ENCODE measurements around the gene CBX8. TPM values are rescaled to one million over a fixed set of nuclear protein-coding genes. Genes with fewer than 3 reads are reported as not detected.

Gene CBX8
- total and polyA plus RNA-seq, 12 donors, result 2.2 to 9.3 (median 5.4) TPM

GRCh38 chr17:79826841-79827578, 30.1 kb upstream of the CBX8 start:
- ATAC-seq (no peak), DNase-seq (no peak)
- Histone ChIP-seq H3K4me3 (no peak overlapping the region), H3K9me3 (no peaks in the 10 kb centered on the region), H3K27me3 (no peaks in the 10 kb centered on the region), H3K36me3 (no peaks in the 10 kb centered on the region), H3K4me1 (peaks cover 1 to 50% (median 26%) of the 10 kb centered on the region in 9 donors), H3K27ac (no peak overlapping the region)
- no peak for TF ChIP-seq CTCF (IDR thresholded peaks at IDR 0.05)
- intact Hi-C loops (cut with DNase I), result no loop called here
- 84% methylated on average over 26 of the region's 26 CpGs for WGBS, 2 donors

GRCh38 chr17:79826204-79826680, 29.4 kb upstream of the CBX8 start:
- Histone ChIP-seq H3K4me3 (no peak overlapping the region), H3K27ac (no peak overlapping the region), H3K4me1 (peaks cover 0 to 43% (median 18%) of the 10 kb centered on the region in 9 donors), H3K9me3 (no peaks in the 10 kb centered on the region), H3K27me3 (peaks cover 0 to 6% (median 0%) of the 10 kb centered on the region in 7 donors), H3K36me3 (no peaks in the 10 kb centered on the region)
- WGBS, 2 donors, result 40 to 59% methylated on average over 11 of the region's 11 CpGs
- DNase-seq, result no peak
- no peak for TF ChIP-seq CTCF (IDR thresholded peaks at IDR 0.05)
- intact Hi-C loops (cut with DNase I), result no loop called here
- peak in 3 of 8 donors; percentile 25 to 36 (median 34) for ATAC-seq

- Histone ChIP-seq H3K9me3 (no peaks in the 10 kb centered on the region), H3K36me3 (no peaks in the 10 kb centered on the region), H3K27me3 (peaks cover 0 to 11% (median 0%) of the 10 kb centered on the region in 7 donors), H3K27ac (no peak overlapping the region), H3K4me1 (peaks cover 0 to 36% (median 18%) of the 10 kb centered on the region in 9 donors), H3K4me3 (no peak overlapping the region)
- DNase-seq (no peak), ATAC-seq (no peak)
- WGBS, 2 donors, result 93 to 99% methylated on average over 5 of the region's 5 CpGs
- TF ChIP-seq CTCF (IDR thresholded peaks at IDR 0.05), result no peak
- intact Hi-C loops (cut with DNase I), result no loop called here
These were observed 28.7 kb upstream of the CBX8 start for GRCh38 chr17:79825580-79825921.

- no peak overlapping the region for H3K4me3 ChIP-seq
- no peaks in the 10 kb centered on the region for H3K9me3 ChIP-seq
- no peak overlapping the region for H3K27ac ChIP-seq
- no peak for TF ChIP-seq CTCF (IDR thresholded peaks at IDR 0.05)
- H3K27me3 ChIP-seq, result peaks cover 0 to 11% (median 0%) of the 10 kb centered on the region in 7 donors
- DNase-seq, result no peak
- WGBS, 2 donors, result 94 to 95% methylated on average over 6 of the region's 6 CpGs
- H3K36me3 ChIP-seq, result no peaks in the 10 kb centered on the region
- no peak for ATAC-seq
- intact Hi-C loops (cut with DNase I), result no loop called here
- peaks cover 0 to 31% (median 22%) of the 10 kb centered on the region in 9 donors for H3K4me1 ChIP-seq
These were observed 28.2 kb upstream of the CBX8 start for GRCh38 chr17:79824893-79825579.
